Liver (tissue), 3 donors: ENCODE results near the gene TEX264.

Source experiments
- CTCF ChIP-seq: fragments of 150-350 bp; IDR thresholded peaks from 2 replicates; pipeline ENCODE4 v1.5.1; 2017; ENCODE audit warnings: improper control_type of control experiment, low read depth, low read length; ENCODE audit not compliant: missing input control
- EGR1 ChIP-seq, 2 donors: IDR thresholded peaks; 2 replicates each; pipeline ENCODE4 v1.6.1; 2016 to 2018; ENCODE audit warnings: antibody characterized with exemption in 2 of 2, low read depth in 2 of 2
- GABPA ChIP-seq, 2 donors: IDR thresholded peaks in 1 of 2; conservative IDR thresholded peaks in 1 of 2; 2 replicates each; pipeline ENCODE4 v1.6.1; 2016; ENCODE audit warnings: antibody characterized with exemption in 2 of 2, mild to moderate bottlenecking in 1 of 2, moderate library complexity in 1 of 2
- MAX ChIP-seq: IDR thresholded peaks from 2 replicates; pipeline ENCODE4 v1.6.1; 2016; ENCODE audit warnings: antibody characterized with exemption
- NR2F2 ChIP-seq: IDR thresholded peaks from 2 replicates; pipeline ENCODE4 v1.6.1; 2016; ENCODE audit warnings: antibody characterized with exemption
- RAD21 ChIP-seq, 2 donors: IDR thresholded peaks; 2 replicates each; pipeline ENCODE4 v1.6.1; 2016; ENCODE audit warnings: antibody characterized with exemption in 2 of 2, mild to moderate bottlenecking in 2 of 2
- SP1 ChIP-seq: IDR thresholded peaks from 2 replicates; pipeline ENCODE4 v1.6.1; 2018; ENCODE audit warnings: antibody characterized with exemption, mild to moderate bottlenecking
- donor health status: healthy.
- donor health status: healthy.

- TF ChIP-seq CTCF (peak; percentile 75), SP1 (peak; percentile 34), RAD21 (IDR thresholded peaks at IDR 0.05) (peak; percentile 72 to 84), GABPA (IDR thresholded peaks at IDR 0.05 in 1 of 2, conservative IDR thresholded peaks at IDR 0.05 in 1 of 2) (no peak), EGR1 (IDR thresholded peaks at IDR 0.05; ENCODE audit: low read depth in 2 of 2) (no peak), MAX (no peak), NR2F2 (no peak)
These were observed 47.7 kb downstream of the TEX264 start for GRCh38 chr3:51718547-51719409.
